ENCODE results near the gene GPATCH11. TPM values are rescaled to one million over a fixed set of nuclear protein-coding genes. Genes with fewer than 3 reads are reported as not detected.

GPATCH11 gene
- total RNA-seq, 1 donor: 6.2 TPM

GRCh38 chr2:37125416-37125815 lies 41.1 kb downstream of the GPATCH11 start:
- Histone ChIP-seq H3K4me1 (ENCODE audit: insufficient read depth, low read length) (no peaks in the 10 kb centered on the region), H4K20me1 (ENCODE audit: insufficient read depth, low read length) (peaks cover 2% of the 10 kb centered on the region), H3K4me3 (ENCODE audit: insufficient read depth, low read length) (no peak overlapping the region), H3K9me3 (ENCODE audit: low read depth, low read length) (no peaks in the 10 kb centered on the region), H2AFZ (ENCODE audit: low read length) (no peak overlapping the region), H3K27ac (ENCODE audit: low read depth, low read length) (no peak overlapping the region), H3K4me2 (ENCODE audit: insufficient read depth, low read length) (no peak overlapping the region), H3K36me3 (ENCODE audit: insufficient read depth, low read length) (peaks cover 22% of the 10 kb centered on the region), H3K79me2 (ENCODE audit: insufficient read depth, low read length) (peaks cover 2% of the 10 kb centered on the region), H3K27me3 (ENCODE audit: insufficient read depth, low read length) (no peaks in the 10 kb centered on the region)
- no peak for DNase-seq (ENCODE audit: insufficient read length, low spot score, missing footprints)
- no peak for TF ChIP-seq CTCF (IDR thresholded peaks at IDR 0.05; ENCODE audit: extremely low read depth, low read depth, low read length)

- peaks cover 4% of the 10 kb centered on the region for H3K79me2 ChIP-seq (ENCODE audit: insufficient read depth, low read length)
- H4K20me1 ChIP-seq (ENCODE audit: insufficient read depth, low read length): peaks cover 2% of the 10 kb centered on the region
- TF ChIP-seq CTCF (IDR thresholded peaks at IDR 0.05; ENCODE audit: extremely low read depth, low read depth, low read length): no peak
- no peak overlapping the region for H3K27ac ChIP-seq (ENCODE audit: low read depth, low read length)
- no peak overlapping the region for H2AFZ ChIP-seq (ENCODE audit: low read length)
- H3K4me2 ChIP-seq (ENCODE audit: insufficient read depth, low read length): no peak overlapping the region
- no peak overlapping the region for H3K4me3 ChIP-seq (ENCODE audit: insufficient read depth, low read length)
- peaks cover 61% of the 10 kb centered on the region for H3K36me3 ChIP-seq (ENCODE audit: insufficient read depth, low read length)
- no peaks in the 10 kb centered on the region for H3K27me3 ChIP-seq (ENCODE audit: insufficient read depth, low read length)
- H3K4me1 ChIP-seq (ENCODE audit: insufficient read depth, low read length): no peaks in the 10 kb centered on the region
- H3K9me3 ChIP-seq (ENCODE audit: low read depth, low read length): no peaks in the 10 kb centered on the region
- no peak for DNase-seq (ENCODE audit: insufficient read length, low spot score, missing footprints)
These were observed 48.6 kb downstream of the GPATCH11 start for GRCh38 chr2:37132914-37133313.

GRCh38 chr2:37142546-37142945 lies 58.2 kb downstream of the GPATCH11 start:
- TF ChIP-seq CTCF (IDR thresholded peaks at IDR 0.05; ENCODE audit: extremely low read depth, low read depth, low read length): no peak

GRCh38 chr2:37143974-37144373 lies 59.7 kb downstream of the GPATCH11 start:
- TF ChIP-seq CTCF (IDR thresholded peaks at IDR 0.05; ENCODE audit: extremely low read depth, low read depth, low read length): no peak
- no peak overlapping the region for H3K4me2 ChIP-seq (ENCODE audit: insufficient read depth, low read length)
- H3K79me2 ChIP-seq (ENCODE audit: insufficient read depth, low read length): peaks cover 9% of the 10 kb centered on the region
- no peak for DNase-seq (ENCODE audit: insufficient read length, low spot score, missing footprints)
- H3K4me3 ChIP-seq (ENCODE audit: insufficient read depth, low read length): no peak overlapping the region
- H3K27ac ChIP-seq (ENCODE audit: low read depth, low read length): no peak overlapping the region
- H3K36me3 ChIP-seq (ENCODE audit: insufficient read depth, low read length): peaks cover 54% of the 10 kb centered on the region
- H3K27me3 ChIP-seq (ENCODE audit: insufficient read depth, low read length): no peaks in the 10 kb centered on the region
- peaks cover 1% of the 10 kb centered on the region for H4K20me1 ChIP-seq (ENCODE audit: insufficient read depth, low read length)
- H3K9me3 ChIP-seq (ENCODE audit: low read depth, low read length): no peaks in the 10 kb centered on the region
- no peaks in the 10 kb centered on the region for H3K4me1 ChIP-seq (ENCODE audit: insufficient read depth, low read length)
- H2AFZ ChIP-seq (ENCODE audit: low read length): no peak overlapping the region

More at GRCh38 chr2:37142546-37142945, 58.2 kb downstream of the GPATCH11 start:
- no peaks in the 10 kb centered on the region for H3K79me2 ChIP-seq (ENCODE audit: insufficient read depth, low read length)
- H3K4me3 ChIP-seq (ENCODE audit: insufficient read depth, low read length): no peak overlapping the region
- H2AFZ ChIP-seq (ENCODE audit: low read length): no peak overlapping the region
- no peaks in the 10 kb centered on the region for H4K20me1 ChIP-seq (ENCODE audit: insufficient read depth, low read length)
- H3K36me3 ChIP-seq (ENCODE audit: insufficient read depth, low read length): peaks cover 51% of the 10 kb centered on the region
- no peak for DNase-seq (ENCODE audit: insufficient read length, low spot score, missing footprints)
- no peak overlapping the region for H3K27ac ChIP-seq (ENCODE audit: low read depth, low read length)
- H3K27me3 ChIP-seq (ENCODE audit: insufficient read depth, low read length): no peaks in the 10 kb centered on the region
- no peak overlapping the region for H3K4me2 ChIP-seq (ENCODE audit: insufficient read depth, low read length)
- H3K9me3 ChIP-seq (ENCODE audit: low read depth, low read length): no peaks in the 10 kb centered on the region
- H3K4me1 ChIP-seq (ENCODE audit: insufficient read depth, low read length): no peaks in the 10 kb centered on the region

Data from osteoblast (primary cell).